GM18526 (cell line): Measurements from ENCODE around the gene PRR29.

Source experiments
- POLR2A ChIP-seq: IDR thresholded peaks from 3 replicates; pipeline ENCODE4 v1.6.1; 2011; ENCODE audit not compliant: insufficient read length; ENCODE audit errors: extremely low read depth

PRR29 gene

DNA sequence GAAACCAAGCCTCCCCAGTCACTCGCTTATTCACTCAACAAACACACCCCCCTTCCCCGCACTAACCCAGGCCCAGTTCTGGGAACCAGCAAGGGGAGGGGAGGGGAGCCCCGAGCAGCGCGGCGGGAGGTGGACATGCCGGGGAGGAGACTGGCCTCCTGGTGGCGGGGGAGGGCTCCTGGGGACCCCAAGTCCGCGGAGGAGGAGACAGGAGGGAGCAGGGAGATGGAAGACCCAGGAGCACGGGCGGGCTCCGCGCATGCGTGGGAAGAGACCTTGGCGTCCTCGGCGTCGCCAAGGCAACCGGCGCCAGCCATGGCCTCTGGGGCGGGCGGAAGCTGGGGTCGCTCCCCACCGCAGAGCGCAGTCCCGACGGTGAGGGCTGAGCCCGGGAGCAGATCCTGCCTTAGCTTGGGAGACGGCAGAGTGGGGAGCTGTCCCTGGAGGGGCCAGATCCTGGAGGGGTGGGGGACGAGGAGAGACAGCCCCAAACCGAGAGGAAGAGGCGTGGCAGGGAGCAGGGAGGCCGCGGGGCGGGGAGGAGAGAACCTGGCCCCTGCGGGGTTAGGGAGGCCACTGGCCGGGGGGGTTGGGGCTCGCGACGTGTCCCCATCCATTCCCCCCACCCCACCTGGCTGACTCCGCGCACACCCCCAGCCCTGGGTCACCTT, at the start of gene PRR29:
PRR29 (plus strand) TSS at position 302 of the 671 bp plus-strand sequence; CDS start at position 316, 14 bp downstream.
- no peak for TF ChIP-seq POLR2A

DNA sequence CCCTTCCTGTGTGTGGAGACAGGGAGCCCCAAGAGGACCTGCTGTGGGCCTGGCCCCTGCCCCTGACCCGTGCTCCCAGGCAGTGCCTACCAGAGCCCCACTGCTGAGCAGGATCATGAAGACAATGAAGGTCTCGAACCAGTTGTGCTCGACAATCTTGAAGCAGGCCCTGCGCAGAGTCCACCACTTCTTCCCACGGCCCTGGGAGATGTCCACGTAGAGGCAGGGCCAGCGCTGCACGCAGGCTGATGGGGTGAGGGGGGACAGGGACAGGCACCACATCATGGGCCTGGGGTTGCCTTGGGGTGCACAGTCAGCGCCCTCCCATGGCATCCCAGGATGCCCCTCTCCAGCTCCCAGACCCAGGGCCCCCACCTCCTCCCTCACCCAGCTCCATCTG, 49.6 kb upstream of the PRR29 start:
- TF ChIP-seq POLR2A, result no peak

DNA sequence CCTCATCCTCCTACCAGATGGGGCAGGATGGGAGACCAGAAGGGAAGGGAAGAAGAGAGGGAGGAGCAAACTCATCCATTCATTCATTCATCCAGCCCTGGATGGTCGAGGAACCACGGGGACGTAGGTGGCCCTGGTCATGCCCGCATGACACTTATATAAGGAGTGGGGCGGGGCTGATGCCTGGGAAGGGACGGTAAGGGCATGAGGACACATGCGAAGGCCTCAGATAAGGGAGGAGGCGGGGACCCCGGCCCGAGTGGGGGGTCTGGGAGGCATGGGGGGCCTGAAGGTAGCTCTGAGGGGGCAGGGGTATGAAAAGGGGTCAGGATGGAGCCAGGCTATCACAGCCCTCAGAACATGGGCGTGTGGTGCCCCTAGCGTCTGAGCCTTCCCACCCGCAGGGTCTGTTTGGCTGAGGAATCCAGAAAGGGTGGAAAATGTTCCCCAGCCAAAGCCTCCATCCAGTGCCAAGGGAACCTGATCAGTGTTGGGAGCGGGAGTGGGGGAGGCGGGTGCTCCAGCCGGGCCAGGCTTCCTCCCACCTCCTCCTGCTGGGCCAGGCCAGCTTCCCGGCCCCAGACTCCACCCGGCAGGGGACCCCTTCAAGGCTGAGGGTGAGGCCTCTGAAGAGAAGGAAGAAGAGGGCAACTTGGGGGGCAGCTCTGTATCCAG, 48.4 kb upstream of the PRR29 start:
- no peak for TF ChIP-seq POLR2A

DNA sequence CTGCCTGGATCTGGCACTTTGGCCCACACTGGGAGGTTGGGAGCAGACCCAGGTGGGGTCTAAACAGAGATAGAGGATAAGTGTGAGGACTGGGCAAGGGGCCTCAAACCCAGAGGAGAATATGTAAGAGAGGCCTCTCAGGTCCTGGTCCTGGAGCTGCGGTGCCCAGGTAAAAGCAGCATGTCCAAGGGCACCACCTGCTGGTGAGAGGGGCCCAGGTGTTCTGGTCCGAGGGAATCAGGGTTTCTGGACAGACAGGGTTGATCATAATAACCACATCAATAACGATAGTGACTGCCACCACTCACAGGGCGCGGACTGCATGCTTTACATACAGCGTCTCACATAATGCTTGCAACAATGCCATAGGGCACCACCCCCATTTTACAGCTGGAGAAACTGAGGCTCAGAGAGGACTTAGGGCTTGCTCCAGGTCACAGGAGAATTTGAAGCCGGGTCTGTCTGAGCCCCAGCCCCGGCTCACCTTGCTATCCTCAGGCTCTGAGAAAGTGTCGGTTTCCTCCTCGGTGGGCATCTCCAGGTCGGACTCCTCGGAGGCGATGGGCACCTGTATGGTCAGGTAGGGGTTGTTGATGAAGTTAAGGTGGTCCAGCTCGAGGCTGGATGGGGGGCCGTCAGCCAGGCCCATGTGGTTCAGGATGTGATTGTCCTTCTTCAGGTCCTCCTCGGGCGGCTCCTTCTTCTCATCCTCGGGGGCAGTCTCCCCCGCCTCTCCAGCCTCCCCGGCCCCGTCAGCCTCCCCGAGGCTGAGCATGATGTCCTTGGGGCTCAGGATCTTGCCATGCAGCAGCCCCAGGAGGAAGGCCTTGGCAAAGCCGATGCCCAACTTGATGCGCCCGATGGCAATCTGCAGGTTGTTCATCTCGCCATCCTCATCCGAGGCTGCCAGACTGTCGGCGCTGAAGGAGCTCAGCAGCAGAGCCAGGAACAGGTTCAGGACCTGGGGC, 46.9 kb upstream of the PRR29 start:
- no peak for TF ChIP-seq POLR2A

DNA sequence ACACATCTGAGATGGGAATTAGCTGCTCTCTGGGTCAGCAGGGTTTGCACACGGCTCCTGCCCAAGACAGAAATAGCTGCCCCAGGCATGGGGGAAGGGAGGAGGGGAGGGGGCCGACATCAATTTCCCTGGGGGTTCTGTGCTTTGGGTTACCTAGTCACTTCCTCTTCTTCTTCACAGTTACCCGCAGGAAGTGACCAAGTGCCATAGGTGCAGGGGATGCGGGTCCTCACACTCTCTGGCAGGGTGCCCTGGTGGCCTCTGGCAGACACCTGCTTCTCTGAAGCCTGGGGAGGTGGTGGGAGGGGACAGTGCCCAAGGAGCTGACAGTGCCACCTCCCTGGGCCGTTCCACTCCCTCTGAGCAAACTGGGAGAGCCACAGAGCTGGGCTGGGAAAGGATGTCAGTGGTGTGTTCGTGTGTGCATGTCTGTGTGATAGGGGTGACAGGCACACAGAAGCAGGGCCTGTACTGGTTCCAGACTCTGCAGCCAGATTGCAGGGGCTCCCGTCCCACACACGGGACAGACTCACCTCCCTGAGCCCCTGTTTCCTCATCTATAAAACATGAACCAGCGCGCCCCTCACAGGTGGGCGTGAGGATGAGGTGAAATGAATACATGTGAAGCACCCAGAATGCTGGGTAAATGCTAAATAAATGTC, 43.6 kb upstream of the PRR29 start:
- TF ChIP-seq POLR2A, result no peak

DNA sequence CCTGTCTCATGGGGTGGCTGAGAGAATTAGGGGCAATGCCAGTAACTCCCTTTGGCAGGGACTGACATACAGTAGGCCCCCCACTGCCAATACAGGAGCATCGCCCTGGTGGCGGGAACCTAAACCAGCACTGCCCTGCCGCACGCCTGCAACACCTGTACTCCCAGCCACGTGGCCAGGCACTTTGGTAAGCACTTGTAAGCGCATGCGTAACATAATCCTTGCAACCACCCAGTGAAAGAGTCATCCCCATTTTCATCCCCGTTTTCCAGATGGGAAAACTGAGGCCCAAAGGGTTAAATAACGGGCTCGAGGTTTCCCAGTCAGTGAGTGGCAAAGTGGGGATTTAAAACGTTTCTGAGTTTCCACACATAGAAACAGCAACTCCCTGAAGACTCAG, 42.9 kb upstream of the PRR29 start:
- no peak for TF ChIP-seq POLR2A

DNA sequence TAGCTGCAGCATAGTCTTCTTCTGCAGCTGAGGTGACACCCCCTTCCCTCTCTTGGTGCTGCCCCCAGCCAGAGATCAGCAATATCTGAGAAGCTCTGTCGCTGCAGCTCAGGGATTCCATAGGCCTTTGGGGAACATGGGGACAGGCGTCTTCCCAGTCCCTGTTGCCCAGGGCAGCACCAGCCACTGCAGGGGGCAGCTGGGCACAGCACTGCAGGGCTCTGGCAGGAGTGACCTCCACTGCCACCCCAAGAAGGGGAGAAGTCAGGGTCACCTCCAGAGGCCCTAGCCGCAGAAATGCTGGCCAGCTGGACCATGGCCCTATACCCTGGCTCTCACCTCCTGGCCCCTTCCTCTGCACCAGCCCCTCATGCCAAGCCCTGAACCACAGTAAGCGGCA, 42.4 kb upstream of the PRR29 start:
- no peak for TF ChIP-seq POLR2A

DNA sequence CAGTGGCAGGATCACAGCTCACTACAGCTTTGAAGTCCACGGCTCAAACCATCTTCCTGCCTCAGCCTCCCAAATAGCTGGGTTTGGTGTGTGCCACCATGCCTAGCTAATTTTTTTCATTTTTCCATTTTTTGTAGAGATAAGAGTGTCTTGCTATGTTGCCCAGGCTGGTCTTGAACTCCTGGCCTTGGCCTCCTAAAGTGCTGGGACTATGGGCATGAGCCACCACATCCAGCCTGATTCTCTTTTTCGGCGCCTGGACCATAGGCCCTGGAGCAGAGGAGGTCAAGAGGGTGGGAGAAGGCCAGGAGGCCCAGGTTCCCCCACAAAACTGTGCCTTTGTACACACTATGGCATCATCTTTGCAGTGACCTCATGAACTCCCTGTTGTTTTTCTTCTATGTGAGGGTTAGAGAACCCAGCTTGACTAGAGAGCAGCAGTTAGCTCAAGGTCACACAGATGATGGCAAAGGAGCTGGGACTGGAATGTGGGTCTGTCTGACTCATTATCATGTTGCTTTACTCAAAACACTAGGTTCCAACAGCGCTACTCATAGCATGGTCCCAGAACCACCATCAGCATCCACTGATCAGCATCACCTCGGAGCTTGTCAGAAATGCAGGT, 41.7 kb upstream of the PRR29 start:
- no peak for TF ChIP-seq POLR2A

DNA sequence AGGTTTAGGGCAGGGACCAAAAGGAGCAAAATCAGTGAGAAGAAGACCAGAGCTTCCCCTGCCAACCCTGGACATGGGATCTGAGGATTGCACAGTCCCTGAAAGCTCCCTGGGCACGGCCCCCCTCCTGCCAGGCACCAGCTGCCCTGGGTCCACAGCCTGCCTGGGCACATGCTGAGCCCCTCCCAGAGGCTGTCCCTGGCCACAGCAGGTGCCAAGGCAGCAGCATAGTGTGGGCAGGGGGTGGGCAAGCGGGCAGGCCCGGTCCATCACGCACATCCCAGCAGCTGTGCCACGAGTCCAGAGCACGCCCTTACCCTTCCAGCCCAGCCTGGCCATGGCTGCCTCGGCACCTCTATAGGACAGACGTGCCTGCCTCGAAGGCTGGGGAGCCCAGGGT, 38.1 kb upstream of the PRR29 start:
- TF ChIP-seq POLR2A, result no peak

DNA sequence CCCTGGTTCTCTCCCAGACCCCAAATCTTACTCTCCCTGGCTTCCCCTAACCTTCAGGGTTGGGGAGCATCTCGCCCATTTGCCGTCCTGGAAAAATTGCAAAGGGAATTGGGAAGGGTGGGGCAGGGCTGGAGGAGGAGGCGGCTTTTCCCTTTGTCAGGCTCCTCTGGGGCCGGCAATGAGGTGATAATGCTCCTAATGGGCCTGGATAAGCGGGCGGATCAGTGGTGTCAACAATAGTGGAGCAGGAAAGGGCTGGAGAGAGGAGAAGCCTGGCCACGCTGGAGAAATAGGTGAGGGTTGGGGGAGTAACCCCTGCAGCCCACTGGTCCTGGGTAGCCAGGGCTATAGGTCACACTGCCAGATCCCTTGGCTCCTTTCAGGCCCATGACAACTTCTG, 37.7 kb upstream of the PRR29 start:
- no peak for TF ChIP-seq POLR2A

DNA sequence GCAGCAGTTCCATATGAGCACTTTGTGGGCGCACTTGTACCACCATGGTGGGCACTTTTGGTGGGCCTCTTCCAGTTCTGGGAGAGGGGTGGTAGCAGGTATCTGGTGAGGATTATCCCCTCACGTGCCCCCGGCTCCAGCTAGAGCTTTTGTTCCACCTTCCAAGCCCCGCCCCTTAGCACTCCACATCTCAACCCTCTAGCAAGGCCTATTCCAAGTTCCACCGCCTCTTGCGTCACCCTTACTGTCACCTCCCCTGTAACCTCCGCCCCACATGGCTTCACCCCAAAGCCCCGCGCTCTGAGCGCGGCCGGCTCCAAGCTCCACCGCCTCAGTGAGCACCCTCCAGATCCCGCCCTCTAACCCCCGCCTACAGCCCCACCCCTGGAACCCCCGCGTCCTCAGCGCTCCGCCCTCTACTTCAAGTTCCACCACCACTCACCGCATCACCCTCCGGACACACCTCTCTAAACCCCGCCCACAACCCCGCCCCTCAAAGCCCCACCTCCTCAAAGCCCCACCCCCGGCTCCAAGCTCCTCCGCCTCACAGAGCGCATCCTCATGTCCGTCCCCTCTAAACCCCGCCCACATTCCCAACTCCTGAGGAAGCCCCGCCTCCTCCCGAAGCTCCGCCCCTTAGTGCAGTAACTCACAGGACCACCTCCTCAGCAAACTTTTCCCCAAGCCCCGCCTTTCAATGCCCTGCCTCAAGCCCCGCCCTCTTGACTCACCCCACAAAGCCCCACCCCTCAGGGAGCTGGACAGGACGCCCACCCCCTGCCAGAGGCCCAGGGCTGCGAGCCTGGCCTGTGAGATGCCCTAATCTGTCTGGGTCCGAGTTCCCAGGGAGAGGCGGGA, 36.6 kb upstream of the PRR29 start:
- no peak for TF ChIP-seq POLR2A

DNA sequence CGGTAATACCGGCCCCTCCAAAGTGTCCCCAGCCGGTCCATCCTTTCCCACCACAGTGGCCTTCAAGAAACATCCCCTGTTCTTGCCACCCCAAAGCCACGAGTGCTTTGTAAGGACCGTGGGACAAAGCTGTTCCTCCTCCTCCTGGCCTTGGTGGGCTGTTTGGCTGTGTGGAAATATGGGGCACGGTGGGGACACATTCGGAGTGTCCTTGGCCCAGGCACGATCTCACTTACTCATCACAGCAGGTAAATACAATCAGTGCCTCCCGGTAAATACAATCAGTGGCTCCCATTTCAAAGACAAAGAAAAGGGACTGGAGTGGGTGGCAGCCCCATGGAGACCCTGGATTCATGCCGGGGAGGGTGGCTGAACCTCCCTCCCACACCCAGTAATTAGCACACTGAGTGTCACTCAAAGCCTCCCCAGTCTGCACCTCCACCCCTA, 35.8 kb upstream of the PRR29 start:
- no peak for TF ChIP-seq POLR2A

DNA sequence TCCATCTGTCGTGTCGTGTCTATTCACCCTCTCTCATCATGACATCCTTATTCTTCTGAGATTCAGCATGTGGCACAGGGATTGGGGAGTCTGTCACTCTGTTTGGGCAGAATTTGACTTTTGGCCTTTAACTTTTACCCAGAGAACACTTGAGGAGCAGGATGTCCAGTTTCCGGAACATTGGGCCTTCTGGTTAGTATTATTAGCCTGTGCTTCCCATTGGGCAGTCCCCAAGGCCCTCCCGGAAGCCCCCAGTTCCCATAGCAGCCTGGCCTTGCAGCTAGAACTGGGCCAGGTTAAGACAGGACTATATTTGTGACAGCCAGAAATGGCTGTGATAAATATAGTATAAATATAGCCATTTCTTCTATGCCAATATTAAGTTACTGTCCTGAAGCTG, 35.0 kb upstream of the PRR29 start:
- TF ChIP-seq POLR2A, result no peak

DNA sequence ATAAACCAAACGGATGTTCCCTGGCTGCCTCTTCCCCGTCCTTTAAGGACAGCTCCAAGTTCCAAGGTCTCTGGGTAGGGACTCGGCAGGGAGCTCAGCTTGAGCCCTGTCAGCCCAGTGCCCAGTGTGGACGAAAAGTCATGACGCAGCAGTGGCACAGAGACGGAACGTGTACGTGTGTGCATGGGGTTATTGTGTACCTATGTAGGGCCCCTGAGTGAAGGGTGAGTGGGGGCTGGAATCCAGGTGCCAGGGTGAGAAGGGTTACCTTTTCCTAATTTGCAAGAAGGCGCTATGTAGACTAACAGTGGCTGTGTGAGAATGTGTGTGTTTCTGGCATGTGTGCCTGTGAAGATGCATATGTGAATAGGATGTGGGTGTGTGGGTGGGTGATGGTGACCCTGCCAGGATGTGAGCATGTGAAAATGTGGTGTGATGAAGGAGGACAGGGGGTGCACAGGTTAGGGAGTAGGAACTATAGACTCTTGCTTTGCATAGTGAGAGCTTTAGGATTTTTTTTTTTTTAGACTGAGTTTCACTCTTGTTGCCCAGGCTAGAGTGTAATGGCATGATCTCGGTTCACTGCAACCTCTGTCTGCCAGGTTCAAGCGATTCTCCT, 31.4 kb upstream of the PRR29 start:
- no peak for TF ChIP-seq POLR2A

DNA sequence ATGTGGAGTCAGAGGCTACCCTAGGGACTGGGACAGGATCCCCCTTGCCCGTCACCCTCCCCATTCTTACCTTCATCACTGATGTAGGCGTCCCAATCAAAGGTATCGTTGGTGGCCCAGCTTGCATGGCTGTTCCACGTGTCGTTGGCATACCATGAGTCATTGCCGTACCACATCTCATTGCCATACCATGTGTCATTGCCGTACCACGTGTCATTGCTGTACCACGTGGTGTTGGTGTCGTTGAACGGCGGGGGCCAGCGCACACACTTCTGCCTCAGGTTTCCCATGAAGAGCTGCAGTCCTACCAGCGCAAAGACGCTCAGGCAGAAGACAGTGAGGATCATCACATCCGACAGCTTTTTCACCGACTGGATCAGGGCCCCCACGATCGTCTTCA, 30.2 kb upstream of the PRR29 start:
- no peak for TF ChIP-seq POLR2A
